Loucy (cell line): Measurements from ENCODE around the gene WEE1.

Source experiments
- H2AFZ ChIP-seq: fragments of 200-600 bp; sonication (generic); 2 replicates; pipeline ENCODE4 v1.6.0; 2016; ENCODE audit warnings: antibody characterized with exemption, mild to moderate bottlenecking, low read length, moderate library complexity
- H3F3A ChIP-seq: fragments of 200-600 bp; 2 replicates; pipeline ENCODE4 v1.6.0; 2016; ENCODE audit warnings: antibody characterized with exemption, low read depth, mild to moderate bottlenecking
- H3K27me3 ChIP-seq: fragments of 200-600 bp; sonication (generic); 2 replicates; pipeline ENCODE4 v1.6.1; 2014; ENCODE audit warnings: low read length, mild to moderate bottlenecking; ENCODE audit not compliant: insufficient read depth, poor library complexity, severe bottlenecking
- H3K36me3 ChIP-seq: fragments of 200-600 bp; sonication (generic); 2 replicates; pipeline ENCODE4 v1.6.1; 2016; ENCODE audit warnings: low read length; ENCODE audit not compliant: insufficient read depth
- H3K4me1 ChIP-seq: fragments of 200-600 bp; sonication (generic); 2 replicates; pipeline ENCODE4 v1.5.1; 2014; ENCODE audit warnings: low read length, mild to moderate bottlenecking; ENCODE audit not compliant: insufficient read depth, poor library complexity, severe bottlenecking
- H3K4me2 ChIP-seq: fragments of 200-600 bp; sonication (generic); 2 replicates; pipeline ENCODE4 v1.6.0; 2014; ENCODE audit warnings: antibody characterized with exemption, low read length, low read depth, mild to moderate bottlenecking; ENCODE audit not compliant: poor library complexity, severe bottlenecking
- H3K4me3 ChIP-seq: fragments of 200-600 bp; sonication (generic); 2 replicates; pipeline ENCODE4 v1.5.1; 2014; ENCODE audit warnings: low read length, mild to moderate bottlenecking, mixed read lengths; ENCODE audit not compliant: poor library complexity, severe bottlenecking
- H3K79me2 ChIP-seq: fragments of 200-600 bp; sonication (generic); 2 replicates; pipeline ENCODE4 v1.6.1; 2014; ENCODE audit warnings: low read length; ENCODE audit not compliant: insufficient read depth
- H3K9ac ChIP-seq: fragments of 200-600 bp; sonication (generic); 2 replicates; pipeline ENCODE4 v1.6.0; 2014; ENCODE audit warnings: mild to moderate bottlenecking, low read depth, low read length, moderate library complexity; ENCODE audit not compliant: poor library complexity, severe bottlenecking
- H3K9me2 ChIP-seq: fragments of 200-600 bp; sonication (generic); replicated peaks from 2 replicates; pipeline ENCODE4 v1.6.1; 2016; ENCODE audit warnings: low read depth, low read length, mixed read lengths
- H3K9me3 ChIP-seq: fragments of 200-600 bp; sonication (generic); 2 replicates; pipeline ENCODE4 v1.6.1; 2014; ENCODE audit warnings: mild to moderate bottlenecking, antibody characterized with exemption, low read length, low read depth; ENCODE audit not compliant: insufficient read depth
- H4K20me1 ChIP-seq: fragments of 200-600 bp; sonication (generic); 2 replicates; pipeline ENCODE4 v1.6.0; 2014; ENCODE audit warnings: antibody characterized with exemption, low read length, mild to moderate bottlenecking; ENCODE audit not compliant: insufficient read depth, poor library complexity, severe bottlenecking
- EZH2phosphoT487 ChIP-seq: fragments of 200-600 bp; IDR thresholded peaks from 2 replicates; pipeline ENCODE4 v1.6.1; 2018; ENCODE audit warnings: antibody characterized with exemption, mild to moderate bottlenecking, moderate library complexity, borderline replicate concordance
- TF ChIP-seq, protein P1 (sequence below): fragments of 200-600 bp; sonication (generic); conservative IDR thresholded peaks from 2 replicates; pipeline ENCODE4 v1.5.1; 2014; ENCODE audit warnings: mild to moderate bottlenecking, antibody characterized with exemption, low read length

Gene WEE1

DNA sequence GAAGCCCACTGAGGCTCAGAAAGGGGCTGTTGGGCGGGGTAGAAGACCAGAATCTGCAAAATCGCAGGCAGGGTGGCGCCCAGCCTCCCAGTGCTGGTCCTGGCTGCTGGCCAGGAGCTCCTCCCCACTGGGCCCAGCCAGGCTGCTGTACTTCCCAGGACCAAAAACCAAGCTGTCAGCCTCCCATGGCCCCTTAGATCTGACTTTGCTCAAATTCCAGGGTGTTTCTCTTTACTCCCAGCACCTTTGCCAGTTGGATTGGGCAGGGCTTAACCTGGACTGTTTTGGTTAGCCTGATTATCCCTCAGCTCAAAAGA, 44.2 kb upstream of the WEE1 start:
- no peaks in the 10 kb centered on the region for H3K79me2 ChIP-seq
- no peaks in the 10 kb centered on the region for H3K27me3 ChIP-seq
- H3K36me3 ChIP-seq, result peaks cover 17% of the 10 kb centered on the region; the same call in 1 of the 2 replicates
- H3K4me3 ChIP-seq, result no peak overlapping the region
- H3K4me1 ChIP-seq, result no peaks in the 10 kb centered on the region
- H3F3A ChIP-seq, result no peaks in the 10 kb centered on the region
- H2AFZ ChIP-seq, result no peak overlapping the region
- TF ChIP-seq, protein P1, sequence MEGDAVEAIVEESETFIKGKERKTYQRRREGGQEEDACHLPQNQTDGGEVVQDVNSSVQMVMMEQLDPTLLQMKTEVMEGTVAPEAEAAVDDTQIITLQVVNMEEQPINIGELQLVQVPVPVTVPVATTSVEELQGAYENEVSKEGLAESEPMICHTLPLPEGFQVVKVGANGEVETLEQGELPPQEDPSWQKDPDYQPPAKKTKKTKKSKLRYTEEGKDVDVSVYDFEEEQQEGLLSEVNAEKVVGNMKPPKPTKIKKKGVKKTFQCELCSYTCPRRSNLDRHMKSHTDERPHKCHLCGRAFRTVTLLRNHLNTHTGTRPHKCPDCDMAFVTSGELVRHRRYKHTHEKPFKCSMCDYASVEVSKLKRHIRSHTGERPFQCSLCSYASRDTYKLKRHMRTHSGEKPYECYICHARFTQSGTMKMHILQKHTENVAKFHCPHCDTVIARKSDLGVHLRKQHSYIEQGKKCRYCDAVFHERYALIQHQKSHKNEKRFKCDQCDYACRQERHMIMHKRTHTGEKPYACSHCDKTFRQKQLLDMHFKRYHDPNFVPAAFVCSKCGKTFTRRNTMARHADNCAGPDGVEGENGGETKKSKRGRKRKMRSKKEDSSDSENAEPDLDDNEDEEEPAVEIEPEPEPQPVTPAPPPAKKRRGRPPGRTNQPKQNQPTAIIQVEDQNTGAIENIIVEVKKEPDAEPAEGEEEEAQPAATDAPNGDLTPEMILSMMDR, result no peak
- no peak for TF ChIP-seq EZH2phosphoT487
- no peaks in the 10 kb centered on the region for H3K9me2 ChIP-seq
- H3K9me3 ChIP-seq, result no peaks in the 10 kb centered on the region
- H3K4me2 ChIP-seq, result no peak overlapping the region
- no peak overlapping the region for H3K9ac ChIP-seq
- no peaks in the 10 kb centered on the region for H4K20me1 ChIP-seq

DNA sequence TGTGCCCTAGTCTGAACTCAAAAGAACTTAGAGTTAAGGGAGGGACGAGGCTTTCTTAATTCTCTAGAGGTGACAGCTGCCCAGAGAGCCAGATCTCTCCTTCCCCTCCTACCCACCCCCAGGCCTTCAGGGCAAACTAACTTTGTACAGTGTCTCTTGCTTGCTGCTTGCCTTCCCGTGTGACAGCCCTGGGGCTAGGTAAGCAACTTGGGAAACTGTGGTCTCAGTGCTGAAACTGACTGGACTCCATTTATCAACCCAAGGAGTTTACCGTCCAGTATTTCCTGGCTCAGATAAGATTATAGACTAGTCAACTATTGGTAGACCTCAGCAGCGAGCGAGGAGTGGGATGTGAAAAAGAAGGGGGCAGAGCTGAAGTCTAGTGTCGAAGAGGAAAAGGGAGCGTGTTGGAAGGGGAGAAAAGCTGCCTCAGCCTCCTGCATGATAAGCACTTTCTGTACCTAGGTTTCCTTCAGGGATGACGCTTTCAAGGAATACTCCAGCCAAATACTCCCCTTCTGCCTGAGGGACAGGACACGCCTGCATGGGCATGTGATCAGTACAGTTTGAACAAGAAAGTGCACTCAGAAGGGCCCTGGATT, 43.3 kb upstream of the WEE1 start:
- H3K27me3 ChIP-seq, result no peaks in the 10 kb centered on the region
- H3K36me3 ChIP-seq, result peaks cover 15% of the 10 kb centered on the region; the same call in 1 of the 2 replicates
- H3K9ac ChIP-seq, result no peak overlapping the region
- no peaks in the 10 kb centered on the region for H3K79me2 ChIP-seq
- H3K9me2 ChIP-seq, result no peaks in the 10 kb centered on the region
- H2AFZ ChIP-seq, result no peak overlapping the region
- H3F3A ChIP-seq, result no peaks in the 10 kb centered on the region
- no peaks in the 10 kb centered on the region for H3K9me3 ChIP-seq
- no peaks in the 10 kb centered on the region for H3K4me1 ChIP-seq
- TF ChIP-seq, protein P1, result no peak
- no peak for TF ChIP-seq EZH2phosphoT487
- no peak overlapping the region for H3K4me2 ChIP-seq
- no peaks in the 10 kb centered on the region for H4K20me1 ChIP-seq
- H3K4me3 ChIP-seq, result no peak overlapping the region

DNA sequence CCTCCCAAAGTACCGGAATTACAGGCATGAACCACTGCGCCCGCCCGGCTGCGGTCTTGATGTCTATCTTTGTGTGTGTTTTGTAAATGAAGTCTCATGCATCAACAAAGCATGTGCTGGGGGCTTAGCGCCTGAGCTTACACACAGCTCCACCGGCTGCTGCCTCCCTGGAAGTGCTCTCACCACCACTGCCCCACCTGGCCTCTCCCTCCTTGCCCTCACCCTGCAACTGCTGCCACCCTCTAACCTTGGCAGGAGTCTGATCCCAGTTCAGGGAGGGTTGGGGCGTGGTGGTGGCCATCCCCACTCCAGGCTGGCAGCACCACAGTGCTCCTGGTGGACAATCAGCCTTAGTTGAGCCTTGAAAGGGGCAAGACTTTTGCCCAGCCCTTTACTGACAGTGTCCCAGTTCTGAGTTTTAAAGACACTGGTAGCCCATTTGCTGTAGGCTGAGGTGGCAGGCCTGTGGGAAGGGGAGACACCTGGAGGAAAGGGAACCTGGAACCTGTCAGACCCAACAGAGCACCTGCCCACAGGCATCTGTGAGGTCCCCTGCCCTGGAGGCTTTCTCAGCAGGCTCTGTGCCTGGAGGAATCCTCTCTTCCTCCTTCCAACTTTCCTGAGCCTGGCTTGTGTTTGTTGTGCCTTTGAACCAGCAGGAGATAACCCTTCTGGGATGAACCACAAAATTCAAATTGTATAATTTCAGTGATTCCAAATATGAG, 42.4 kb upstream of the WEE1 start:
- Histone ChIP-seq H3K36me3 (peaks cover 8% of the 10 kb centered on the region; the same call in 1 of the 2 replicates), H3K9me2 (no peaks in the 10 kb centered on the region), H3K4me3 (no peak overlapping the region), H3F3A (no peaks in the 10 kb centered on the region), H3K9me3 (no peaks in the 10 kb centered on the region), H3K27me3 (no peaks in the 10 kb centered on the region), H3K9ac (no peak overlapping the region), H3K79me2 (no peaks in the 10 kb centered on the region), H2AFZ (no peak overlapping the region), H4K20me1 (no peaks in the 10 kb centered on the region), H3K4me1 (no peaks in the 10 kb centered on the region), H3K4me2 (no peak overlapping the region)
- no peak for TF ChIP-seq EZH2phosphoT487
- TF ChIP-seq, protein P1, result no peak
